Cardiac fibroblast (primary cell): ENCODE data around the gene NFIL3.

Experiments used
- DNase-seq, 2 donors: peaks; one replicate each; pipeline versions ENCODE4 v3.0.0 to v3.0.0-alpha.2; 2010; ENCODE audit warnings: low read depth in 2 of 2
- H3K4me3 ChIP-seq, 2 donors: replicated peaks in 1 of 2; 1 replicate in 1 of 2; 2 replicates in 1 of 2; pipeline ENCODE4 v1.5.1; 2011; ENCODE audit warnings: low read depth in 2 of 2, low read length in 2 of 2, mild to moderate bottlenecking in 2 of 2, moderate library complexity in 1 of 2
- CTCF ChIP-seq: IDR thresholded peaks from one replicate; pipeline ENCODE4 v1.5.1; 2011; ENCODE audit warnings: low read depth, mild to moderate bottlenecking, low read length, inconsistent platforms

NFIL3 gene

GRCh38 chr9:91428927-91429351, 5.3 kb upstream of the NFIL3 start:
- peak; percentile 74 to 87 for DNase-seq
- TF ChIP-seq CTCF: no peak
- no peak overlapping the region for H3K4me3 ChIP-seq

GRCh38 chr9:91428436-91428835, 4.8 kb upstream of the NFIL3 start:
- peak; percentile 16 to 51 for DNase-seq
- no peak for TF ChIP-seq CTCF
- H3K4me3 ChIP-seq: no peak overlapping the region

DNA sequence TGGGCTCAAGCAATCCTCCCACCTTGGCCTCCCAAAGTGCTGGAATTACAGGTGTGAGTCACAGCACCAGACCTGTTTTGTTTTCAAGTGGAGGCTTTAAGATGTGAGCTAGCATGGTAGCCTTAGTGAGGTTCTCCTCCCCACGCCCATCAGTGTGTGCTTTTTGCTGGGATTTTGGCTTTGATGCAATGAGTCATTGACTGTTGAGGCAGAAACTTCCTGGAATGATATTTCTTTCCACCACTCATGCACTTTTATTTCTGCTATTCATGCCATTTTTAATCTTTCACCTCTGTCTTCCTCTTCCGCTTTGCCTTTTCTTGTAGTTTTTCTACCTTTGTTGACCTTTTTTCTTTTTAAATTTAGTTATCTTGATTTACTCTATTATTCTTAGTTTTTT, 4.2 kb upstream of the NFIL3 start:
- TF ChIP-seq CTCF: no peak
- peak; percentile 66 to 83 for DNase-seq
- H3K4me3 ChIP-seq: no peak overlapping the region

DNA sequence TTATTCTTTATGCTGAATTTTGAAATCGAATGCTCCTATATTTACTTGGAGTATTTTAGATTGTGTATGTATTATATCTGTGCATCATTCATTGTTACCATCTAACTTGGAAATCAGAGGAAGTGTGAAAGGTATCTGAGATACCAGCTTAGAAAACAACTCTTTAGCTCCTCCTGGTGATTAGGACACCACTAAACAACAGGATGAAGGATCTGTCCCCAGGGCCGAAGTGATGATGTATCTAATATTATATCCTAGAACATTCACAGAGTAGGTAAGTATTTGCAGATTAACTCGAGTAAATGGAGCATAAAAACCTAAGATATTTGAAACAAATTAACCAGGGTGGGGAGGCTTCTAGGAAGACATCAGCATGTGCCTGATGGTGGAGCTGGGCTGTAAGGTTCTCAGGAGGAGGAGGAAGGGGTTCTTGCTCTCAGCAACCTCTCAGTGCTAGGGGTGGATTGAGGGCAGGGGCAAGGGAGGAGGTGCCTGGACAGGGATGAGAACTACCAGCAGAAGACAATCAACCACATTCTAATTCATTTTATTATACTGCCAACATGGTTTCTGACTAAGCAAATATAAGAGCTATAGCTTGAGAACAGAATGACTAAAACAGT, 2.6 kb upstream of the NFIL3 start:
- no peak for TF ChIP-seq CTCF
- DNase-seq: peak; percentile 67 to 76
- no peak overlapping the region for H3K4me3 ChIP-seq

DNA sequence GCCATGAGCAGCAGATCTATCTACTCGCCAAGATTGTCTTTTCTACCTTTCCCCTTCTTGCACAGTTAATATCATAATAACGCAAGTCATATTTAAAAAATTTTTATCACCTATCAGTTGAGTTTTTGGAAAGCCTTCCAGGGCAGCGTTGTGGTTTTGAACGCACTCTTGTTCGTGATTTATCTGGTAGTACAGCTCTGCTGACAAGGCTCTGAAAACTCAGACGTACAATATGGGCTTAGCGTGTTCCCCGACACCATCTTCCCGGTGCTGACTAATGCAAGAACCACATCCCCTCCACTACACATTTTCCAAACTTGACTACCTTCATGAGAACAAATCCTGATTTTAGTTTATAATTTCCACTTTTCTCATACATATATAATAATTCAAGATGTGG, 1.6 kb upstream of the NFIL3 start:
- DNase-seq: peak in 1 of 2 donors; percentile 29
- H3K4me3 ChIP-seq: no peak overlapping the region
- no peak for TF ChIP-seq CTCF

GRCh38 chr9:91424403-91425176, 958 bp upstream of the NFIL3 start:
- TF ChIP-seq CTCF: no peak
- DNase-seq: peak; percentile 84 to 94
- peak overlapping the region; percentile 72 to 74 for H3K4me3 ChIP-seq
